Panc1 (cell line): Measurements from ENCODE around the gene RPL36AL. TPM values are rescaled to one million over a fixed set of nuclear protein-coding genes. Genes with fewer than 3 reads are reported as not detected.
"Not testable (repeated sequence)": the region's sequence is repeated elsewhere in the genome, so short reads cannot be mapped to it uniquely, and the experiment has no call there.

Source experiments
- ATAC-seq: fragments of 200-7000 bp; cut with Tn5 transposase; 2 replicates; pipeline ENCODE4 v1.9.1; 2020; ENCODE audit warnings: mild to moderate bottlenecking, moderate library complexity
- BruUV-seq: library from RNA; stranded (reverse); fragments of 400-500 nt; replicated peaks from 2 replicates; lab custom pipeline; 2021; lab: Mats Ljungman, UMichigan
- CTCF ChIA-PET: fragments of 300-600 bp; sonication (Branson Sonifier 250); formaldehyde crosslinking; loops from one replicate; lab custom pipeline; 2022; ENCODE audit warnings: antibody characterized with exemption; lab: Charles Lee
- POLR2A ChIA-PET: fragments of 300-600 bp; sonication (Branson Sonifier 250); formaldehyde crosslinking; loops from one replicate; lab custom pipeline; 2022; ENCODE audit warnings: antibody characterized with exemption; lab: Charles Lee
- DNase-seq: peaks from one replicate; pipeline ENCODE4 v3.0.0-alpha.2; 2010; ENCODE audit warnings: low read depth, low spot score
- H3K27ac ChIP-seq: 2 replicates; pipeline ENCODE4 v1.5.1; 2011; ENCODE audit warnings: mild to moderate bottlenecking, low read length, inconsistent platforms
- H3K27me3 ChIP-seq: fragments of 200-500 bp; sonication (Bioruptor generic); 2 replicates; pipeline ENCODE4 v1.6.0; 2014; ENCODE audit warnings: low read length, inconsistent platforms; ENCODE audit not compliant: control insufficient read depth, insufficient read depth
- H3K36me3 ChIP-seq: fragments of 200-500 bp; sonication (Bioruptor generic); 2 replicates; pipeline ENCODE4 v1.5.1; 2014; ENCODE audit warnings: inconsistent platforms, mild to moderate bottlenecking, low read length, moderate library complexity; ENCODE audit not compliant: control insufficient read depth, insufficient read depth
- H3K4me1 ChIP-seq: 2 replicates; pipeline ENCODE4 v1.5.1; 2011; ENCODE audit warnings: inconsistent platforms, mild to moderate bottlenecking, low read length, moderate library complexity; ENCODE audit not compliant: control insufficient read depth, insufficient read depth
- H3K4me3 ChIP-seq, 2 experiments: 2 replicates each; pipeline ENCODE4 v1.5.1; 2011 to 2012; ENCODE audit warnings: low read depth in 2 of 2, low read length in 2 of 2, mild to moderate bottlenecking in 2 of 2, inconsistent platforms in 1 of 2, moderate library complexity in 1 of 2
- H3K9me3 ChIP-seq: fragments of 200-500 bp; sonication (Bioruptor generic); 2 replicates; pipeline ENCODE4 v1.5.1; 2014; ENCODE audit warnings: low read depth, mild to moderate bottlenecking, inconsistent platforms, low read length, moderate library complexity; ENCODE audit not compliant: control insufficient read depth, insufficient read depth
- CTCF ChIP-seq: fragments of 450-650 bp; IDR thresholded peaks from 2 replicates; pipeline ENCODE4 v1.5.1; 2017; ENCODE audit warnings: mild to moderate bottlenecking
- POLR2AphosphoS5 ChIP-seq: IDR thresholded peaks from 2 replicates; pipeline ENCODE4 v1.6.1; 2012; ENCODE audit warnings: mild to moderate bottlenecking, low read depth, low read length, moderate library complexity
- SIN3A ChIP-seq: IDR thresholded peaks from 2 replicates; pipeline ENCODE4 v1.6.1; 2012; ENCODE audit warnings: low read depth, mild to moderate bottlenecking, low read length, moderate library complexity, borderline replicate concordance; ENCODE audit not compliant: insufficient read depth
- TCF7L2 ChIP-seq: IDR thresholded peaks from 2 replicates; pipeline ENCODE4 v1.6.1; 2011; ENCODE audit warnings: mild to moderate bottlenecking, low read depth, low read length, inconsistent platforms
- in situ Hi-C: cut with HindIII; loops from 2 replicates; pipeline ENCODE4 v1.10.0; 2016; ENCODE audit warnings: low sequenced_read_pairs, low pct_unique_long_range_greater_than_20kb
- intact Hi-C: fragments of 100-400 bp; cut with micrococcal nuclease; formaldehyde crosslinking; loops from one replicate; pipeline ENCODE4 v1.10.0; 2022; ENCODE audit not compliant: unreplicated experiment
- total RNA-seq: library from RNA; stranded (reverse); gene quantifications from one replicate; pipeline ENCODE4 v1.2.1, GENCODE V29; 2021; ENCODE audit not compliant: unreplicated experiment
- TF ChIP-seq, protein P1 (sequence below), 2 experiments: IDR thresholded peaks; 2 replicates each; pipeline ENCODE4 v1.6.1; 2011 to 2012; ENCODE audit warnings: low read depth in 2 of 2, control low read depth in 1 of 2, low read length in 1 of 2, mild to moderate bottlenecking in 1 of 2, moderate library complexity in 1 of 2; ENCODE audit not compliant: insufficient read depth in 1 of 2

RPL36AL gene
- total RNA-seq, 1 experiment from 2014 or later = 136 TPM

GRCh38 chr14:49657500-49657899 is 37.1 kb upstream of the RPL36AL start:
- ATAC-seq = not testable (repeated sequence)

DNA sequence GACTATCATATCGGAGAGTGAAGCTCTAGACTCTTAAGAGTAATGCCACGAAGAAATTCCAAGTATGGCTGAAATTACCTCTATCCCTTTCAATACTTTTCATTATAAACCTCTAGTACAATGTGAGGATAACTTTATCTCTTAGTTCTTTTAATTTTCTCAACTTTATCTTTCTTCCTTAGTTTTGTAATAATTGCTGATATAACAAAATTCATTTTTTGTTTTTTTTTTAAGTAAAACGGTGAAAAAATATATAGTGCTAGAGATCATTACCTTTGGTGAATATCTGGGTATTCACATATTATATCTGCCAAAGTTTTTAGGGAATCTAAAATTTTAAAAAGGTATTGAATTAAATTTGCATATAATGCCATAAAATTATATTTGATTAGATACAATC is 34.1 kb upstream of the RPL36AL start:
- intact Hi-C loops (no loop called here), in situ Hi-C loops (no loop called here)
- ChIA-PET POLR2A (no interaction called here), CTCF (interaction anchor here (0.6 kb wide), 1 partner anchor 34 kb away, joined by 3 read pairs; the partner anchor contains the start of gene RPL36AL)
- Histone ChIP-seq H3K36me3 (peaks cover 4% of the 10 kb centered on the region; the same call in 1 of the 2 replicates), H3K27me3 (no peaks in the 10 kb centered on the region), H3K4me1 (no peaks in the 10 kb centered on the region), H3K4me3 (no peak overlapping the region), H3K9me3 (no peaks in the 10 kb centered on the region), H3K27ac (no peak overlapping the region)
- TF ChIP-seq POLR2AphosphoS5 (no peak), CTCF (no peak)
- no peak for ATAC-seq
- no peak for DNase-seq
- BruUV-seq = no TSS peak

More at GRCh38 chr14:49657500-49657899, 37.1 kb upstream of the RPL36AL start:
- H3K4me3 ChIP-seq, CTCF ChIA-PET, H3K4me1 ChIP-seq, DNase-seq, H3K27me3 ChIP-seq, BruUV-seq, in situ Hi-C loops, intact Hi-C loops, POLR2A ChIA-PET, H3K27ac ChIP-seq, H3K9me3 ChIP-seq, H3K36me3 ChIP-seq: not testable (repeated sequence)

DNA sequence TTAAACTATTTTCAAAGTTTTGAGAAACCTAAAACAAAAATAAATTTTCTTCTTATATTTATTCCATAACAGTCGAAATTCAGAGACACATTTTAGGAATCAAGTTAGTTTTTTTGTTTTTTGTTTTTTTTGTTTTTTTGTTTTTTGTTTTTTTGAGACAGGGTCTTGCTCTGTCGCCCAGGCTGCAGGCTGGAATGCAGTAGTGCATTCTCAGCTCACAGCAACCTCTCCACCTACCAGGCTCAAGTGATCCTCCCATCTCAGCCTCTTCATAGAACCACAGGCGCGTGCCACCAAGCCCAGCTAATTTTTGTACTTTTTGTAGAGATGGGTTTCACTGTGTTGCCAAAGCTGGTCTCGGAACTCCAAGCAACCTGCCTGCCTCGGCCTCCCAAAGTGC is 33.1 kb upstream of the RPL36AL start:
- CTCF ChIA-PET = no interaction called here
- no peak for ATAC-seq
- H3K4me1 ChIP-seq = no peaks in the 10 kb centered on the region
- no peaks in the 10 kb centered on the region for H3K9me3 ChIP-seq
- in situ Hi-C loops = no loop called here
- H3K4me3 ChIP-seq = no peak overlapping the region
- POLR2A ChIA-PET = no interaction called here
- TF ChIP-seq TCF7L2 (no peak), CTCF (no peak), POLR2AphosphoS5 (no peak), SIN3A (no peak)
- TF ChIP-seq, protein P1, sequence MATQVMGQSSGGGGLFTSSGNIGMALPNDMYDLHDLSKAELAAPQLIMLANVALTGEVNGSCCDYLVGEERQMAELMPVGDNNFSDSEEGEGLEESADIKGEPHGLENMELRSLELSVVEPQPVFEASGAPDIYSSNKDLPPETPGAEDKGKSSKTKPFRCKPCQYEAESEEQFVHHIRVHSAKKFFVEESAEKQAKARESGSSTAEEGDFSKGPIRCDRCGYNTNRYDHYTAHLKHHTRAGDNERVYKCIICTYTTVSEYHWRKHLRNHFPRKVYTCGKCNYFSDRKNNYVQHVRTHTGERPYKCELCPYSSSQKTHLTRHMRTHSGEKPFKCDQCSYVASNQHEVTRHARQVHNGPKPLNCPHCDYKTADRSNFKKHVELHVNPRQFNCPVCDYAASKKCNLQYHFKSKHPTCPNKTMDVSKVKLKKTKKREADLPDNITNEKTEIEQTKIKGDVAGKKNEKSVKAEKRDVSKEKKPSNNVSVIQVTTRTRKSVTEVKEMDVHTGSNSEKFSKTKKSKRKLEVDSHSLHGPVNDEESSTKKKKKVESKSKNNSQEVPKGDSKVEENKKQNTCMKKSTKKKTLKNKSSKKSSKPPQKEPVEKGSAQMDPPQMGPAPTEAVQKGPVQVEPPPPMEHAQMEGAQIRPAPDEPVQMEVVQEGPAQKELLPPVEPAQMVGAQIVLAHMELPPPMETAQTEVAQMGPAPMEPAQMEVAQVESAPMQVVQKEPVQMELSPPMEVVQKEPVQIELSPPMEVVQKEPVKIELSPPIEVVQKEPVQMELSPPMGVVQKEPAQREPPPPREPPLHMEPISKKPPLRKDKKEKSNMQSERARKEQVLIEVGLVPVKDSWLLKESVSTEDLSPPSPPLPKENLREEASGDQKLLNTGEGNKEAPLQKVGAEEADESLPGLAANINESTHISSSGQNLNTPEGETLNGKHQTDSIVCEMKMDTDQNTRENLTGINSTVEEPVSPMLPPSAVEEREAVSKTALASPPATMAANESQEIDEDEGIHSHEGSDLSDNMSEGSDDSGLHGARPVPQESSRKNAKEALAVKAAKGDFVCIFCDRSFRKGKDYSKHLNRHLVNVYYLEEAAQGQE (IDR thresholded peaks at IDR 0.05; ENCODE audit: insufficient read depth in 1 of 2, low read depth in 2 of 2, low read length in 1 of 2) = no peak
- intact Hi-C loops = no loop called here
- H3K27me3 ChIP-seq = no peaks in the 10 kb centered on the region
- BruUV-seq = no TSS peak
- H3K27ac ChIP-seq = no peak overlapping the region
- H3K36me3 ChIP-seq = peaks cover 4% of the 10 kb centered on the region; the same call in 1 of the 2 replicates
- DNase-seq = no peak
